ENCODE measurements around the gene GARRE1. TPM values are rescaled to one million over a fixed set of nuclear protein-coding genes. Genes with fewer than 3 reads are reported as not detected.

GARRE1 gene
- total and polyA plus RNA-seq, 4 donors, result 4.0 to 13.7 (median 9.0) TPM

DNA sequence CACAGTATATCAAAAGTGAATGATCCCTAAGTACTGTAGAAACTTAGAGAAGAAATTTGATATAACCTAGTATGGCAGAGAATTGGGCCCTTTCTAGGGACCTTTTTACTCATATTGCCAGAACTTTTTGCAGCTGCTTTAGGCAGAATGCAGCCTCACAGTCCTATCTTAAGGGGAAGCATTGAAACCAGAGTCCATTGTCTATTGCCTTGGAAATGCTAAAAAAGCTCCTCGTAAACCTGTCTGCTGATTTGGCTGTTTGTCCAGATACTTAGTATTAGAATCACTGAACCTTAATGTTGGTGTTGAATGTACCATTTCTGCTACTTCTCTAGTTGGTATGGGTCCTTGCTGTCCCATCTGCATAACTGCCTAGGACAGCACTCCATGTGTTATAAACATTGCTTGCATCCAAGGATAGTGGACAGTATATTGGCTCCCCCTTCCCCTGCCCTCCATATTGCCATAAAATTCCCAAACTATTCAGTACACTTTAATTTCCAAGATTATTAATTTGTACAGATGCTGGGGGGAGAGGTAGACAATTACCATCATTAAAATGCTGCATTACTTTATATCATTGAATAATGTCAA lies 46.0 kb upstream of the GARRE1 start:
- no peak overlapping the region for H3K27ac ChIP-seq (ENCODE audit: low read depth in 1 of 2, low read length in 2 of 2)
- H3K4me1 ChIP-seq (ENCODE audit: control insufficient read depth in 4 of 4, insufficient read depth in 4 of 4, low read length in 3 of 4), result no peaks in the 10 kb centered on the region
- no peak overlapping the region for H3K9ac ChIP-seq (ENCODE audit: low read depth in 1 of 2, low read length in 2 of 2)
- no peak overlapping the region for H3K4me3 ChIP-seq (ENCODE audit: low read depth in 1 of 3, low read length in 3 of 3)
- WGBS, result 96% methylated on average over 1 of the region's 1 CpG
- peaks cover 3 to 41% (median 14%) of the 10 kb centered on the region in 4 donors for H3K36me3 ChIP-seq (ENCODE audit: control insufficient read depth in 4 of 4, insufficient read depth in 3 of 4, low read depth in 1 of 4, low read length in 3 of 4)
- no peaks in the 10 kb centered on the region for H3K27me3 ChIP-seq (ENCODE audit: control insufficient read depth in 4 of 4, insufficient read depth in 4 of 4, low read length in 3 of 4)
- H3K9me3 ChIP-seq (ENCODE audit: control insufficient read depth in 4 of 4, low read length in 3 of 4), result no peaks in the 10 kb centered on the region
- TF ChIP-seq HNF4A (conservative IDR thresholded peaks at IDR 0.05) (no peak), HNF4G (IDR thresholded peaks at IDR 0.05) (no peak), YY1 (IDR thresholded peaks at IDR 0.05) (no peak), JUND (IDR thresholded peaks at IDR 0.05) (no peak), GABPA (IDR thresholded peaks at IDR 0.05 in 1 of 2, conservative IDR thresholded peaks at IDR 0.05 in 1 of 2) (no peak), SP1 (IDR thresholded peaks at IDR 0.05) (no peak)
- TF ChIP-seq, protein P1, sequence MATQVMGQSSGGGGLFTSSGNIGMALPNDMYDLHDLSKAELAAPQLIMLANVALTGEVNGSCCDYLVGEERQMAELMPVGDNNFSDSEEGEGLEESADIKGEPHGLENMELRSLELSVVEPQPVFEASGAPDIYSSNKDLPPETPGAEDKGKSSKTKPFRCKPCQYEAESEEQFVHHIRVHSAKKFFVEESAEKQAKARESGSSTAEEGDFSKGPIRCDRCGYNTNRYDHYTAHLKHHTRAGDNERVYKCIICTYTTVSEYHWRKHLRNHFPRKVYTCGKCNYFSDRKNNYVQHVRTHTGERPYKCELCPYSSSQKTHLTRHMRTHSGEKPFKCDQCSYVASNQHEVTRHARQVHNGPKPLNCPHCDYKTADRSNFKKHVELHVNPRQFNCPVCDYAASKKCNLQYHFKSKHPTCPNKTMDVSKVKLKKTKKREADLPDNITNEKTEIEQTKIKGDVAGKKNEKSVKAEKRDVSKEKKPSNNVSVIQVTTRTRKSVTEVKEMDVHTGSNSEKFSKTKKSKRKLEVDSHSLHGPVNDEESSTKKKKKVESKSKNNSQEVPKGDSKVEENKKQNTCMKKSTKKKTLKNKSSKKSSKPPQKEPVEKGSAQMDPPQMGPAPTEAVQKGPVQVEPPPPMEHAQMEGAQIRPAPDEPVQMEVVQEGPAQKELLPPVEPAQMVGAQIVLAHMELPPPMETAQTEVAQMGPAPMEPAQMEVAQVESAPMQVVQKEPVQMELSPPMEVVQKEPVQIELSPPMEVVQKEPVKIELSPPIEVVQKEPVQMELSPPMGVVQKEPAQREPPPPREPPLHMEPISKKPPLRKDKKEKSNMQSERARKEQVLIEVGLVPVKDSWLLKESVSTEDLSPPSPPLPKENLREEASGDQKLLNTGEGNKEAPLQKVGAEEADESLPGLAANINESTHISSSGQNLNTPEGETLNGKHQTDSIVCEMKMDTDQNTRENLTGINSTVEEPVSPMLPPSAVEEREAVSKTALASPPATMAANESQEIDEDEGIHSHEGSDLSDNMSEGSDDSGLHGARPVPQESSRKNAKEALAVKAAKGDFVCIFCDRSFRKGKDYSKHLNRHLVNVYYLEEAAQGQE (IDR thresholded peaks at IDR 0.05), result no peak
- TF ChIP-seq, protein P2, sequence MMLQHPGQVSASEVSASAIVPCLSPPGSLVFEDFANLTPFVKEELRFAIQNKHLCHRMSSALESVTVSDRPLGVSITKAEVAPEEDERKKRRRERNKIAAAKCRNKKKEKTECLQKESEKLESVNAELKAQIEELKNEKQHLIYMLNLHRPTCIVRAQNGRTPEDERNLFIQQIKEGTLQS (IDR thresholded peaks at IDR 0.05), result no peak
- TF ChIP-seq, protein P3, sequence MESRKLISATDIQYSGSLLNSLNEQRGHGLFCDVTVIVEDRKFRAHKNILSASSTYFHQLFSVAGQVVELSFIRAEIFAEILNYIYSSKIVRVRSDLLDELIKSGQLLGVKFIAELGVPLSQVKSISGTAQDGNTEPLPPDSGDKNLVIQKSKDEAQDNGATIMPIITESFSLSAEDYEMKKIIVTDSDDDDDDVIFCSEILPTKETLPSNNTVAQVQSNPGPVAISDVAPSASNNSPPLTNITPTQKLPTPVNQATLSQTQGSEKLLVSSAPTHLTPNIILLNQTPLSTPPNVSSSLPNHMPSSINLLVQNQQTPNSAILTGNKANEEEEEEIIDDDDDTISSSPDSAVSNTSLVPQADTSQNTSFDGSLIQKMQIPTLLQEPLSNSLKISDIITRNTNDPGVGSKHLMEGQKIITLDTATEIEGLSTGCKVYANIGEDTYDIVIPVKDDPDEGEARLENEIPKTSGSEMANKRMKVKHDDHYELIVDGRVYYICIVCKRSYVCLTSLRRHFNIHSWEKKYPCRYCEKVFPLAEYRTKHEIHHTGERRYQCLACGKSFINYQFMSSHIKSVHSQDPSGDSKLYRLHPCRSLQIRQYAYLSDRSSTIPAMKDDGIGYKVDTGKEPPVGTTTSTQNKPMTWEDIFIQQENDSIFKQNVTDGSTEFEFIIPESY (IDR thresholded peaks at IDR 0.05), result no peak
- TF ChIP-seq, protein P4, sequence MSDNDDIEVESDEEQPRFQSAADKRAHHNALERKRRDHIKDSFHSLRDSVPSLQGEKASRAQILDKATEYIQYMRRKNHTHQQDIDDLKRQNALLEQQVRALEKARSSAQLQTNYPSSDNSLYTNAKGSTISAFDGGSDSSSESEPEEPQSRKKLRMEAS (IDR thresholded peaks at IDR 0.05), result no peak
- TF ChIP-seq, protein P5, sequence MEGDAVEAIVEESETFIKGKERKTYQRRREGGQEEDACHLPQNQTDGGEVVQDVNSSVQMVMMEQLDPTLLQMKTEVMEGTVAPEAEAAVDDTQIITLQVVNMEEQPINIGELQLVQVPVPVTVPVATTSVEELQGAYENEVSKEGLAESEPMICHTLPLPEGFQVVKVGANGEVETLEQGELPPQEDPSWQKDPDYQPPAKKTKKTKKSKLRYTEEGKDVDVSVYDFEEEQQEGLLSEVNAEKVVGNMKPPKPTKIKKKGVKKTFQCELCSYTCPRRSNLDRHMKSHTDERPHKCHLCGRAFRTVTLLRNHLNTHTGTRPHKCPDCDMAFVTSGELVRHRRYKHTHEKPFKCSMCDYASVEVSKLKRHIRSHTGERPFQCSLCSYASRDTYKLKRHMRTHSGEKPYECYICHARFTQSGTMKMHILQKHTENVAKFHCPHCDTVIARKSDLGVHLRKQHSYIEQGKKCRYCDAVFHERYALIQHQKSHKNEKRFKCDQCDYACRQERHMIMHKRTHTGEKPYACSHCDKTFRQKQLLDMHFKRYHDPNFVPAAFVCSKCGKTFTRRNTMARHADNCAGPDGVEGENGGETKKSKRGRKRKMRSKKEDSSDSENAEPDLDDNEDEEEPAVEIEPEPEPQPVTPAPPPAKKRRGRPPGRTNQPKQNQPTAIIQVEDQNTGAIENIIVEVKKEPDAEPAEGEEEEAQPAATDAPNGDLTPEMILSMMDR (IDR thresholded peaks at IDR 0.05; ENCODE audit: low read depth, low read length, missing input control), result no peak
- no peak for DNase-seq (ENCODE audit: low spot score)

DNA sequence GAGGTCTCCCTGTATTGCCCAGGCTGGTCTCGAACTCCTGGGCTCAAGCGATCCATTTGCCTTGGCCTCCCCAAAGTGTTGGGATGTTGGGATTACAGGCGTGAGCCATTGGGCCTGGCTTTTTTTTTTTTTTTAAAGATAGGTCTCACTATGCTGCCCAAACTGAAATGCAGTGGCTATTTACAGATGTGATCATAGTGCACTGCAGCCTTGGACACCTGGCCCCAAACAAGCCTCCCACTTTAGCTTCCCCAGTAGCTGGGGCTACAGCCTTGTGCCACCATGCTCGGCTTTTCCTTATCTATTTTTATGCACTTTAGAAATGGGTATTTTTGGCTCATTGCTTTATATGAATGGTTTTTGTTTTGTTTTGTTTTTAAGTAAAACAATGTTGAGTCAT lies 44.6 kb upstream of the GARRE1 start:
- H3K4me1 ChIP-seq (ENCODE audit: control insufficient read depth in 4 of 4, insufficient read depth in 4 of 4, low read length in 3 of 4), result no peaks in the 10 kb centered on the region
- no peak overlapping the region for H3K9ac ChIP-seq (ENCODE audit: low read depth in 1 of 2, low read length in 2 of 2)
- WGBS, result 98% methylated on average over 4 of the region's 4 CpGs
- H3K27me3 ChIP-seq (ENCODE audit: control insufficient read depth in 4 of 4, insufficient read depth in 4 of 4, low read length in 3 of 4), result no peaks in the 10 kb centered on the region
- H3K27ac ChIP-seq (ENCODE audit: low read depth in 1 of 2, low read length in 2 of 2), result no peak overlapping the region
- H3K4me3 ChIP-seq (ENCODE audit: low read depth in 1 of 3, low read length in 3 of 3), result no peak overlapping the region
- H3K9me3 ChIP-seq (ENCODE audit: control insufficient read depth in 4 of 4, low read length in 3 of 4), result no peaks in the 10 kb centered on the region
- H3K36me3 ChIP-seq (ENCODE audit: control insufficient read depth in 4 of 4, insufficient read depth in 3 of 4, low read depth in 1 of 4, low read length in 3 of 4), result peaks cover 6 to 40% (median 15%) of the 10 kb centered on the region in 4 donors
- no peak for DNase-seq (ENCODE audit: low spot score)
- TF ChIP-seq EGR1 (IDR thresholded peaks at IDR 0.05; ENCODE audit: low read depth in 2 of 2) (no peak), GABPA (IDR thresholded peaks at IDR 0.05 in 1 of 2, conservative IDR thresholded peaks at IDR 0.05 in 1 of 2) (no peak), FOXA1 (IDR thresholded peaks at IDR 0.05) (no peak), JUND (IDR thresholded peaks at IDR 0.05) (no peak), HNF4A (conservative IDR thresholded peaks at IDR 0.05) (no peak), TAF1 (conservative IDR thresholded peaks at IDR 0.05) (no peak), RAD21 (IDR thresholded peaks at IDR 0.05) (no peak), YY1 (IDR thresholded peaks at IDR 0.05) (no peak), SP1 (IDR thresholded peaks at IDR 0.05) (no peak), HNF4G (IDR thresholded peaks at IDR 0.05) (no peak)
- TF ChIP-seq, protein P2 (IDR thresholded peaks at IDR 0.05), result no peak
- TF ChIP-seq, protein P5 (IDR thresholded peaks at IDR 0.05; ENCODE audit: low read depth, low read length, missing input control), result no peak
- TF ChIP-seq, protein P1 (IDR thresholded peaks at IDR 0.05), result no peak
